ENCODE results near the gene GYG2.

The GYG2 gene

DNA sequence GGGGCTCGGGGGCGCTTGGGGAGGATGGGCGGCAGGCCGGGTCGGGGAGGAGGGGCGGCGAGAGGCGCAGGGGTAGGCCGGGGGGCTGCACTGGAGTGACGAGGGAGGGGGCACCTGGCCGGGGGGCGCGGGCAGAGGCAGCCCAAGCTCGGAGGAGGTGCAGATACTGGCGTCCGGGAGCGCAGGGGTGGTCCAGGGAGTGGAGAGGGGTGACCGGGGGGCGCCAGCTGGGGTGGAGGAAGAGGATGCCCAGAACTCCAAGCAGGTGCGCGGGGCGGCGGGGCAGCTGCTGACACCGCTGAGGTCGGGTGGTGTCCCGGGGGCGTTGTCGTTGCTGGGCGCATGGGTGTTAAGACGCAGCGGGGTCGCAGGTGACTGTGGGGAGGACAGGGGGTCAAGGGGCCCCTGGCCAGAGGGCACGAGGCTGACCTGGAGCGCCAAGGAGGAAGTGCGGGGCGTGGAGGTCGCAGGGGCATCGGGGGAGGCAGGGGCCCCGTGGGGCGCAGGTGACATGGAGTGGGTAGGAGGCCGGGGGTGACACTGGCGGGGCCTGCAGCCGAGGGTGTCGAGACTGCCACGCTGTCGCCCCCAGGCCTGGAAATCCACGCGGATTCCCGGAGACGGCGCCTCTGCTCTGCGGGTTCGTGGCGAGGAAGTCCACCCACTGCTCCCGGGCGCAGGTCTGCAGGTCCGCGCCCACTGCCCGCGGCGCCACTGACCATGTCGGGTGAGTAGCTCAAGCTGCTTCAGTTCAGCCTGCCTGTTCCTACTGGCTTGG, 928 bp downstream of the GYG2 start:
- Histone ChIP-seq H2BK120ac (ENCODE audit: low read depth, low read length) (no peak overlapping the region), H3K79me1 (ENCODE audit: low read depth, low read length) (no peaks in the 10 kb centered on the region), H3K9ac (ENCODE audit: low read depth, low read length, poor library complexity) (peak overlapping the region; percentile 88), H3K36me3 (replicated peaks in 1 of 2; ENCODE audit: control insufficient read depth in 2 of 2, insufficient read depth in 2 of 2, low read length in 2 of 2) (peaks cover 0 to 36% of the 10 kb centered on the region in 2 donors), H2BK12ac (ENCODE audit: low read length) (no peak overlapping the region), H2BK5ac (ENCODE audit: low read length) (no peak overlapping the region), H2AFZ (ENCODE audit: low read length) (peak overlapping the region; percentile 92), H3K14ac (ENCODE audit: low read length) (no peak overlapping the region), H3K27ac (replicated peaks; ENCODE audit: low read length) (no peak overlapping the region), H3K9me3 (replicated peaks in 1 of 2; ENCODE audit: control insufficient read depth in 2 of 2, insufficient read depth in 1 of 2, low read depth in 1 of 2, low read length in 2 of 2) (peaks cover 0 to 17% of the 10 kb centered on the region in 2 donors), H3K4ac (ENCODE audit: low read length) (no peak overlapping the region), H3K4me1 (ENCODE audit: control insufficient read depth in 2 of 2, insufficient read depth in 1 of 2, low read depth in 1 of 2, low read length in 2 of 2) (peaks cover 5 to 15% of the 10 kb centered on the region in 2 donors), H2BK15ac (ENCODE audit: low read length) (no peak overlapping the region), H4K91ac (ENCODE audit: low read depth, low read length, poor library complexity) (no peak overlapping the region), H3K4me2 (ENCODE audit: insufficient read depth, low read length, poor library complexity, severe bottlenecking) (peak overlapping the region; percentile 73), H3K27me3 (ENCODE audit: control insufficient read depth in 3 of 3, insufficient read depth in 3 of 3, low read depth in 1 of 3, low read length in 3 of 3) (no peaks in the 10 kb centered on the region), H2AK5ac (ENCODE audit: low read depth, low read length) (no peak overlapping the region), H4K8ac (ENCODE audit: low read depth, low read length) (no peak overlapping the region), H3K18ac (ENCODE audit: low read length) (peak overlapping the region; percentile 92), H3K4me3 (ENCODE audit: low read length in 2 of 2) (peak overlapping the region; percentile 64 to 84), H3K23ac (ENCODE audit: low read depth, low read length, poor library complexity) (no peak overlapping the region)
- no peak for DNase-seq (ENCODE audit: low spot score)
- WGBS, 2 donors (ENCODE audit: extremely low coverage in 2 of 2, insufficient read length in 2 of 2, insufficient replicate concordance in 1 of 2) = no CpG with 5 or more reads among the region's 62 CpGs

DNA sequence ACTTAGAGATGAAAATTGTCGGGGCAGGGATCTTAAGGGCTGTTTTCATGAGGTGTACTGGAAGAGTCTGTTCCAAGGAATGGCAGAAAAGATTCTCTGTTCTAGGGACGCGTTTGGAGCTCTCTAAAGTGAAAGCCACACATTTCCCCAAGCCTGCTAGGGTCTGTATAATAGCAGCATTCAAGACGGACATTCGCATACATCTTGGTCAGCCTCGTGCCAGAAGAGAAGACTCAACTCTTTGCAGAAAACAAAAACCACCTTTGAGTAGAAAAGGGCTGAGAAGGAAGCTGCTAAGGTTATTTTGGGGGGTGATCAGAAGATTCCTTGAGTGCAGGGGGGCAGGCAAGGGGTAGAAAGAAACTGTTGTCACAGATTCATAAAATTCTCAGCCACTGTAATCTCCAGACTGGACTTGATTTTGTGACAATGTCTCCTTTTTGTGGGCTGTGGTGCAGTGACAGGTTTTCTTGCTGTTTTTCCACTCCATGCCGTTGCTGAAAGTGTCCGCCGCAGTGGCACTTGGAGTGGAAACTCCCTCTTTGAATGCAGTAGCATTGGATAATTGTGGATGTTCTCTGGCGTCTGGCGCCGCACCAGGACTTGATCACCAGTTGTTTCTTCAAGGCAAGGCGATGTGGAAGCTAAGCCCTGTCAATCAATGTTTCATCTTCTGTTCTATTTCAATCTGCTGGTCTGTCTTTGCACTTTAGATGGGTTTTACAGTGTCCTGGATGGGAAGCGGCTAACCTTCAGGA, 2.9 kb downstream of the GYG2 start:
- Histone ChIP-seq H3K9ac (ENCODE audit: low read depth, low read length, poor library complexity) (no peak overlapping the region), H3K27me3 (ENCODE audit: control insufficient read depth in 3 of 3, insufficient read depth in 3 of 3, low read depth in 1 of 3, low read length in 3 of 3) (no peaks in the 10 kb centered on the region), H3K4me3 (ENCODE audit: low read length in 2 of 2) (no peak overlapping the region), H3K79me1 (ENCODE audit: low read depth, low read length) (no peaks in the 10 kb centered on the region), H2BK5ac (ENCODE audit: low read length) (no peak overlapping the region), H4K91ac (ENCODE audit: low read depth, low read length, poor library complexity) (no peak overlapping the region), H3K23ac (ENCODE audit: low read depth, low read length, poor library complexity) (no peak overlapping the region), H3K14ac (ENCODE audit: low read length) (no peak overlapping the region), H2AFZ (ENCODE audit: low read length) (no peak overlapping the region), H3K4ac (ENCODE audit: low read length) (no peak overlapping the region), H2AK5ac (ENCODE audit: low read depth, low read length) (no peak overlapping the region), H3K36me3 (replicated peaks in 1 of 2; ENCODE audit: control insufficient read depth in 2 of 2, insufficient read depth in 2 of 2, low read length in 2 of 2) (peaks cover 0 to 46% of the 10 kb centered on the region in 2 donors), H2BK12ac (ENCODE audit: low read length) (no peak overlapping the region), H3K4me2 (ENCODE audit: insufficient read depth, low read length, poor library complexity, severe bottlenecking) (no peak overlapping the region), H3K9me3 (replicated peaks in 1 of 2; ENCODE audit: control insufficient read depth in 2 of 2, insufficient read depth in 1 of 2, low read depth in 1 of 2, low read length in 2 of 2) (peaks cover 0 to 24% of the 10 kb centered on the region in 2 donors), H3K18ac (ENCODE audit: low read length) (no peak overlapping the region), H4K8ac (ENCODE audit: low read depth, low read length) (no peak overlapping the region), H3K27ac (replicated peaks; ENCODE audit: low read length) (no peak overlapping the region), H3K4me1 (ENCODE audit: control insufficient read depth in 2 of 2, insufficient read depth in 1 of 2, low read depth in 1 of 2, low read length in 2 of 2) (peaks cover 5 to 15% of the 10 kb centered on the region in 2 donors), H2BK15ac (ENCODE audit: low read length) (no peak overlapping the region), H2BK120ac (ENCODE audit: low read depth, low read length) (no peak overlapping the region)
- DNase-seq (ENCODE audit: low spot score) = no peak
- WGBS, 2 donors (ENCODE audit: extremely low coverage in 2 of 2, insufficient read length in 2 of 2, insufficient replicate concordance in 1 of 2) = no CpG with 5 or more reads among the region's 14 CpGs

DNA sequence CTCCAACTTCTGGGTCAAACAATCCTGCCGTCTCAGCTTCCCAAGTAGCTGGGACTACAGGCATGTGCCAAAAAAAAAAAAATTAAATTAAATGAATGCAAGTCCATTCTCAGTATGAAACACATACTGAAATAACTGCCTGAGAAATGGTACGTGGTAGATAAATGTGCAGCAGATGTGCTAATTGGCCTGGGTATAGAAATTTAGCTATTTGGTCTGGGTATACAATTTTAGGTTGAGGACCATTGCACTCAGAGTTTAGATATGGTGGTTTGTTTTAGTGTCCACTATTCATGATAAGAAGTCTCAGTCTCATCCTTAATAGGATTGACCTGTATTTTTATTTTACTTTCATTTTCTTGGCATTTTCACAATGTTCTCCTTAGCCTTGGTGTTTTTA, 9.2 kb downstream of the GYG2 start:
- H3K4me2 ChIP-seq (ENCODE audit: insufficient read depth, low read length, poor library complexity, severe bottlenecking) = no peak overlapping the region
- peaks cover 0 to 15% of the 10 kb centered on the region in 2 donors for H3K4me1 ChIP-seq (ENCODE audit: control insufficient read depth in 2 of 2, insufficient read depth in 1 of 2, low read depth in 1 of 2, low read length in 2 of 2)
- no peak overlapping the region for H2BK120ac ChIP-seq (ENCODE audit: low read depth, low read length)
- H4K91ac ChIP-seq (ENCODE audit: low read depth, low read length, poor library complexity) = no peak overlapping the region
- H3K23ac ChIP-seq (ENCODE audit: low read depth, low read length, poor library complexity) = no peak overlapping the region
- no peak overlapping the region for H2BK12ac ChIP-seq (ENCODE audit: low read length)
- H3K27ac ChIP-seq (replicated peaks; ENCODE audit: low read length) = no peak overlapping the region
- H3K9ac ChIP-seq (ENCODE audit: low read depth, low read length, poor library complexity) = no peak overlapping the region
- H2BK15ac ChIP-seq (ENCODE audit: low read length) = no peak overlapping the region
- H3K36me3 ChIP-seq (replicated peaks in 1 of 2; ENCODE audit: control insufficient read depth in 2 of 2, insufficient read depth in 2 of 2, low read length in 2 of 2) = peaks cover 2 to 47% of the 10 kb centered on the region in 2 donors
- no peak for DNase-seq (ENCODE audit: low spot score)
- H2AK5ac ChIP-seq (ENCODE audit: low read depth, low read length) = no peak overlapping the region
- H4K8ac ChIP-seq (ENCODE audit: low read depth, low read length) = no peak overlapping the region
- H2BK5ac ChIP-seq (ENCODE audit: low read length) = no peak overlapping the region
- no peak overlapping the region for H2AFZ ChIP-seq (ENCODE audit: low read length)
- no peaks in the 10 kb centered on the region for H3K79me1 ChIP-seq (ENCODE audit: low read depth, low read length)
- no peaks in the 10 kb centered on the region for H3K27me3 ChIP-seq (ENCODE audit: control insufficient read depth in 3 of 3, insufficient read depth in 3 of 3, low read depth in 1 of 3, low read length in 3 of 3)
- H3K18ac ChIP-seq (ENCODE audit: low read length) = no peak overlapping the region
- no peak overlapping the region for H3K4me3 ChIP-seq (ENCODE audit: low read length in 2 of 2)
- no peak overlapping the region for H3K4ac ChIP-seq (ENCODE audit: low read length)
- no peak overlapping the region for H3K14ac ChIP-seq (ENCODE audit: low read length)
- no CpG with 5 or more reads among the region's 2 CpGs for WGBS, 2 donors (ENCODE audit: extremely low coverage in 2 of 2, insufficient read length in 2 of 2, insufficient replicate concordance in 1 of 2)
- H3K9me3 ChIP-seq (replicated peaks in 1 of 2; ENCODE audit: control insufficient read depth in 2 of 2, insufficient read depth in 1 of 2, low read depth in 1 of 2, low read length in 2 of 2) = peaks cover 0 to 41% of the 10 kb centered on the region in 2 donors

DNA sequence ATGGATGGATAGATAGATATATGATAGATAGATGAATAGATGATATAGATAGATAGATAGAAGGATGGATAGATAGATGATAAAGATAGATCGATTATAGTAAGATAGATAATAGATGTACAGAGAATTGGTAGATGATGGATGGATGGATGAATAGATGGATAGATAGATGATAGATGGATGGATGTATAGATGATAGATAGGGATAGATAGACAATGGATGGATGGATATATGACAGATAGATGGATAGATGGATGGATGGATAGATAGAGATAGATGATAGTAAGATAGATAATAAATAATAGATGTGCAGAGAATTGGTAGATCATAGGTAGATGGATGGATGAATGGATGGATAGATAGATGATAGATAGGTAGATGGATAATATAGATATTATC, 12.2 kb downstream of the GYG2 start:
- Histone ChIP-seq H3K9me3 (replicated peaks in 1 of 2; ENCODE audit: control insufficient read depth in 2 of 2, insufficient read depth in 1 of 2, low read depth in 1 of 2, low read length in 2 of 2) (peaks cover 0 to 41% of the 10 kb centered on the region in 2 donors), H3K36me3 (replicated peaks in 1 of 2; ENCODE audit: control insufficient read depth in 2 of 2, insufficient read depth in 2 of 2, low read length in 2 of 2) (peaks cover 2 to 48% of the 10 kb centered on the region in 2 donors), H3K4me1 (ENCODE audit: control insufficient read depth in 2 of 2, insufficient read depth in 1 of 2, low read depth in 1 of 2, low read length in 2 of 2) (peaks cover 0 to 11% of the 10 kb centered on the region in 2 donors), H2BK12ac (ENCODE audit: low read length) (no peak overlapping the region), H3K79me1 (ENCODE audit: low read depth, low read length) (peaks cover 1% of the 10 kb centered on the region), H2BK120ac (ENCODE audit: low read depth, low read length) (no peak overlapping the region), H3K23ac (ENCODE audit: low read depth, low read length, poor library complexity) (no peak overlapping the region), H4K8ac (ENCODE audit: low read depth, low read length) (no peak overlapping the region), H3K4me2 (ENCODE audit: insufficient read depth, low read length, poor library complexity, severe bottlenecking) (no peak overlapping the region), H3K4me3 (ENCODE audit: low read length in 2 of 2) (no peak overlapping the region), H3K9ac (ENCODE audit: low read depth, low read length, poor library complexity) (no peak overlapping the region), H3K27me3 (ENCODE audit: control insufficient read depth in 3 of 3, insufficient read depth in 3 of 3, low read depth in 1 of 3, low read length in 3 of 3) (no peaks in the 10 kb centered on the region), H3K14ac (ENCODE audit: low read length) (no peak overlapping the region), H2AK5ac (ENCODE audit: low read depth, low read length) (no peak overlapping the region), H3K27ac (replicated peaks; ENCODE audit: low read length) (no peak overlapping the region), H2BK5ac (ENCODE audit: low read length) (no peak overlapping the region), H3K4ac (ENCODE audit: low read length) (no peak overlapping the region), H2AFZ (ENCODE audit: low read length) (no peak overlapping the region), H4K91ac (ENCODE audit: low read depth, low read length, poor library complexity) (no peak overlapping the region), H3K18ac (ENCODE audit: low read length) (no peak overlapping the region), H2BK15ac (ENCODE audit: low read length) (no peak overlapping the region)
- 100% methylated on average over 1 of the region's 1 CpG for WGBS, 2 donors (ENCODE audit: extremely low coverage in 2 of 2, insufficient read length in 2 of 2, insufficient replicate concordance in 1 of 2)
- DNase-seq (ENCODE audit: low spot score) = no peak

Data from neuronal stem cell (in vitro differentiated cells).